HG03442 (cell line): Measurements from ENCODE around the gene ACSL5.
"Not testable (repeated sequence)": the region's sequence is repeated elsewhere in the genome, so short reads cannot be mapped to it uniquely, and the experiment has no call there.

Experiments used
- ATAC-seq: cut with Tn5 transposase; IDR thresholded peaks from one replicate; pipeline ENCODE4 v1.9.1; 2021; ENCODE audit warnings: mild to moderate bottlenecking, moderate library complexity; ENCODE audit not compliant: unreplicated experiment

The ACSL5 gene

GRCh38 chr10:112349521-112350085 lies 24.3 kb upstream of the ACSL5 start:
- ATAC-seq, result no peak

- ATAC-seq, result no peak
These were observed 22.8 kb upstream of the ACSL5 start for GRCh38 chr10:112351146-112351545.

GRCh38 chr10:112352044-112352443 lies 21.9 kb upstream of the ACSL5 start:
- ATAC-seq, result no peak

GRCh38 chr10:112353046-112353445 lies 20.9 kb upstream of the ACSL5 start:
- no peak for ATAC-seq

- no peak for ATAC-seq
These were observed 17.2 kb upstream of the ACSL5 start for GRCh38 chr10:112356686-112357085.

- ATAC-seq, result no peak
These were observed 14.2 kb upstream of the ACSL5 start for GRCh38 chr10:112359606-112360307.

- no peak for ATAC-seq
These were observed 13.3 kb upstream of the ACSL5 start for GRCh38 chr10:112360308-112361270.

GRCh38 chr10:112361951-112362751 lies 11.8 kb upstream of the ACSL5 start:
- no peak for ATAC-seq

GRCh38 chr10:112362833-112363232 lies 11.1 kb upstream of the ACSL5 start:
- no peak for ATAC-seq

GRCh38 chr10:112363696-112364688 lies 9.9 kb upstream of the ACSL5 start:
- ATAC-seq, result no peak

GRCh38 chr10:112365014-112365432 lies 8.9 kb upstream of the ACSL5 start:
- ATAC-seq, result no peak

GRCh38 chr10:112365451-112365850 lies 8.5 kb upstream of the ACSL5 start:
- no peak for ATAC-seq

- ATAC-seq, result no peak
These were observed 6.9 kb upstream of the ACSL5 start for GRCh38 chr10:112366992-112367391.

GRCh38 chr10:112367516-112367915 lies 6.4 kb upstream of the ACSL5 start:
- ATAC-seq, result no peak

GRCh38 chr10:112369495-112370423 lies 4.2 kb upstream of the ACSL5 start:
- peak; percentile 90 for ATAC-seq

- no peak for ATAC-seq
These were observed 3.5 kb upstream of the ACSL5 start for GRCh38 chr10:112370424-112370819.

GRCh38 chr10:112371326-112371725 lies 2.6 kb upstream of the ACSL5 start:
- ATAC-seq, result not testable (repeated sequence)

- not testable (repeated sequence) for ATAC-seq
These were observed 1.6 kb upstream of the ACSL5 start for GRCh38 chr10:112372182-112372810.
